ENCODE measurements around the gene CABLES2.
A peak's percentile ranks its signal among the peaks of the same experiment; 100 is the strongest.

The CABLES2 gene

DNA sequence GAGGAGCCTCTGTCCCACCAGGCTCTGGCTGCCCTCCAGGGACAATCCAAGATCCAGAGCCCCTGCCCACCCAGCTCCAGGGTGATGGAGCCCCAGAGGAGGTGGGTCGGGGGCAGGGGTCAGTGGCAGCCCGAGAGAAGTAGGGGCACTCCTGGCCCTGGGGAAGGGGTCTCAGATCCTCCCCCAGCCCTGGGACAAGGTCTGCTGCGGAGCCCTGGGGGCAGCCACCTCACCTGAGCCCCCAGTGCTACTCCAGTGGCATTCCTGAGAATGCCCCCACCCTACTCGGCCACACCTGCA lies 37.3 kb downstream of the CABLES2 start:
- TF ChIP-seq YY1 (IDR thresholded peaks at IDR 0.05; ENCODE audit: low read depth) (no peak), FOXM1 (IDR thresholded peaks at IDR 0.05; ENCODE audit: borderline replicate concordance, low read depth) (no peak), EP300 (IDR thresholded peaks at IDR 0.05; ENCODE audit: borderline replicate concordance) (no peak), TAF1 (IDR thresholded peaks at IDR 0.05; ENCODE audit: low read depth) (no peak), ZBTB7A (IDR thresholded peaks at IDR 0.05; ENCODE audit: low read depth) (peak; percentile 39; the same call in 1 of the 2 replicates)
- TF ChIP-seq, protein P1, sequence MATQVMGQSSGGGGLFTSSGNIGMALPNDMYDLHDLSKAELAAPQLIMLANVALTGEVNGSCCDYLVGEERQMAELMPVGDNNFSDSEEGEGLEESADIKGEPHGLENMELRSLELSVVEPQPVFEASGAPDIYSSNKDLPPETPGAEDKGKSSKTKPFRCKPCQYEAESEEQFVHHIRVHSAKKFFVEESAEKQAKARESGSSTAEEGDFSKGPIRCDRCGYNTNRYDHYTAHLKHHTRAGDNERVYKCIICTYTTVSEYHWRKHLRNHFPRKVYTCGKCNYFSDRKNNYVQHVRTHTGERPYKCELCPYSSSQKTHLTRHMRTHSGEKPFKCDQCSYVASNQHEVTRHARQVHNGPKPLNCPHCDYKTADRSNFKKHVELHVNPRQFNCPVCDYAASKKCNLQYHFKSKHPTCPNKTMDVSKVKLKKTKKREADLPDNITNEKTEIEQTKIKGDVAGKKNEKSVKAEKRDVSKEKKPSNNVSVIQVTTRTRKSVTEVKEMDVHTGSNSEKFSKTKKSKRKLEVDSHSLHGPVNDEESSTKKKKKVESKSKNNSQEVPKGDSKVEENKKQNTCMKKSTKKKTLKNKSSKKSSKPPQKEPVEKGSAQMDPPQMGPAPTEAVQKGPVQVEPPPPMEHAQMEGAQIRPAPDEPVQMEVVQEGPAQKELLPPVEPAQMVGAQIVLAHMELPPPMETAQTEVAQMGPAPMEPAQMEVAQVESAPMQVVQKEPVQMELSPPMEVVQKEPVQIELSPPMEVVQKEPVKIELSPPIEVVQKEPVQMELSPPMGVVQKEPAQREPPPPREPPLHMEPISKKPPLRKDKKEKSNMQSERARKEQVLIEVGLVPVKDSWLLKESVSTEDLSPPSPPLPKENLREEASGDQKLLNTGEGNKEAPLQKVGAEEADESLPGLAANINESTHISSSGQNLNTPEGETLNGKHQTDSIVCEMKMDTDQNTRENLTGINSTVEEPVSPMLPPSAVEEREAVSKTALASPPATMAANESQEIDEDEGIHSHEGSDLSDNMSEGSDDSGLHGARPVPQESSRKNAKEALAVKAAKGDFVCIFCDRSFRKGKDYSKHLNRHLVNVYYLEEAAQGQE (IDR thresholded peaks at IDR 0.05; ENCODE audit: low read depth): no peak
- TF ChIP-seq, protein P2, sequence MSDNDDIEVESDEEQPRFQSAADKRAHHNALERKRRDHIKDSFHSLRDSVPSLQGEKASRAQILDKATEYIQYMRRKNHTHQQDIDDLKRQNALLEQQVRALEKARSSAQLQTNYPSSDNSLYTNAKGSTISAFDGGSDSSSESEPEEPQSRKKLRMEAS (IDR thresholded peaks at IDR 0.05): no peak

DNA sequence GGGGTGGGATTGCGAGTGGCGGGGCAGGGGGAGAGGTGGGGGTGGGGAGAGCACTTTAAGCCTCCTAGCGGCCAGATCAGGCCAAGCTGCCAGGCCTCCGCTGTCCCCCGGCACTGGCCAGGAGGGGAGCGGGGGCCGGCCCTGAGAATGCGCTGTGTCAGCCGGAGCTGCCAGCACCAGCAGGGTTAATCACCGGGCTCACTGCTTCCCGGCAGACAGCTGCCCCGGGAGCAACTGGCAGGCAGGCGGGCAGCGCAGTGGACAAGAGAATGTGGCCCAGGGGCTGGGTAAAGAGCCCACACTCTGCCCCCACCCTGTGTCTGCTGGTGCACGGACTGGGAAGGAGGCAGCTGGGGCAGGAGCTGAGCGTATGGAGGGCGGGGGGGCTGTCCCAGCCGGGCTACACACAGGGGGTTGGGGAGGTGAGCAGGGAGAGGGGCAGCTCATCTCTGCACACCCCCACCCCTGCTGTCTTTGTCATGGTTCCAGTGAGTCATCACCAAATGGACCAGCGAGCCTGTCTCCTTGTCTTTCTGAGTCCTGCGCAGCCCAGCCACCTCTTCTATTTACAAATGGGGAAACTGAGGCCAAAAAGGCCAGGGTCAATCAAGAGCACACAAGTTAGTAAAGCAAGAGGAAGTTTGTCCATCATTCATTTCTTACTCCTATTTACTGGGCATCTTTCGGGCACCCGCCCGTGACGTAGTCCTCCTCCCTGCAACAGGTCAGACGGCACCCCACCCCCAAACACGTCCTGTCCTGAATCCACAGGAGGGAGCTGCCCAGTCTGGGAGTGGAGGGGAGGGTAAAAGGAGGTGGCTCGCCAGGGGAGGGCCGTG lies 37.9 kb downstream of the CABLES2 start:
- TF ChIP-seq NFIC (IDR thresholded peaks at IDR 0.05) (no peak), YY1 (IDR thresholded peaks at IDR 0.05; ENCODE audit: low read depth) (no peak), TEAD4 (IDR thresholded peaks at IDR 0.05) (0 out of 2 replicates have a peak, but pooled peaks have one; percentile 24), TAF1 (IDR thresholded peaks at IDR 0.05; ENCODE audit: low read depth) (no peak), ZBTB7A (IDR thresholded peaks at IDR 0.05; ENCODE audit: low read depth) (peak; percentile 4; the same call in 1 of the 2 replicates), CEBPB (IDR thresholded peaks at IDR 0.05) (no peak), EGR1 (IDR thresholded peaks at IDR 0.05) (no peak), FOXM1 (IDR thresholded peaks at IDR 0.05; ENCODE audit: borderline replicate concordance, low read depth) (no peak), TCF12 (IDR thresholded peaks at IDR 0.05; ENCODE audit: low read depth) (no peak), CREB1 (IDR thresholded peaks at IDR 0.05; ENCODE audit: low read depth) (no peak)
- TF ChIP-seq, protein P2 (IDR thresholded peaks at IDR 0.05): peak; percentile 16; the same call in 1 of the 2 replicates
- TF ChIP-seq, protein P1 (IDR thresholded peaks at IDR 0.05; ENCODE audit: low read depth): no peak
- TF ChIP-seq, protein P3, sequence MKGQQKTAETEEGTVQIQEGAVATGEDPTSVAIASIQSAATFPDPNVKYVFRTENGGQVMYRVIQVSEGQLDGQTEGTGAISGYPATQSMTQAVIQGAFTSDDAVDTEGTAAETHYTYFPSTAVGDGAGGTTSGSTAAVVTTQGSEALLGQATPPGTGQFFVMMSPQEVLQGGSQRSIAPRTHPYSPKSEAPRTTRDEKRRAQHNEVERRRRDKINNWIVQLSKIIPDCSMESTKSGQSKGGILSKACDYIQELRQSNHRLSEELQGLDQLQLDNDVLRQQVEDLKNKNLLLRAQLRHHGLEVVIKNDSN (IDR thresholded peaks at IDR 0.05): no peak

DNA sequence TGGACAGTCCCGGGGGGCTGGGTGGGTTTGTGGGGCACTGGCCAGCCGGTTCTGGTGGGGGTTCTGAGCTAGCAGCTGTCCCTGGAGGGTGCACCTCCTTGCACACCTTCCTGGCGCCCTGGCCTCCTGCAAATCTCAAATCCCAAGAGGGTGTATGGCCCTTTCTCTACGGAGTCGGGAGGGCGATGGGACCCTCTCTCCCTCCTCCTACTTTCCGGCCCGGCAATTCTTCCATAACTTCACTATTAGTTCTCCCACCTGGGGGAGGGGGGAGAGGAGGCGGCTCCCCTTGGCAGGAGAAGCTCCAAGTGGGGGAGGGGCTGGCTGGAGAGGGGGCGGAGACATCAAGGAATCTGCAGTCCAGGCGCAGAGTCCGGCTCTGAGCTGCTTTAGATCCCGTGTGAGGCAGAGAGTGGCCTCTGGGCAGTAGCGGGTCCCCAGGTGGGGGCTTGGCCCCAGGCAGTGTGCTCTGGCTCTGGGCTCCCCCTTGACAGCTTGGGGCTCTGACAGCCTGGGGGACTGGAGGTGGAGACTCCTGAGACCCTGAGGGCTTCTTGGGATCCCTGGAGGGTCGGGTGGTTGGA lies 38.6 kb downstream of the CABLES2 start:
- TF ChIP-seq EGR1 (IDR thresholded peaks at IDR 0.05) (no peak), TAF1 (IDR thresholded peaks at IDR 0.05; ENCODE audit: low read depth) (no peak; the same call in 1 of the 2 replicates), ZBTB7A (IDR thresholded peaks at IDR 0.05; ENCODE audit: low read depth) (peak; percentile 54), NFIC (IDR thresholded peaks at IDR 0.05) (no peak)
- TF ChIP-seq, protein P2 (IDR thresholded peaks at IDR 0.05): no peak

DNA sequence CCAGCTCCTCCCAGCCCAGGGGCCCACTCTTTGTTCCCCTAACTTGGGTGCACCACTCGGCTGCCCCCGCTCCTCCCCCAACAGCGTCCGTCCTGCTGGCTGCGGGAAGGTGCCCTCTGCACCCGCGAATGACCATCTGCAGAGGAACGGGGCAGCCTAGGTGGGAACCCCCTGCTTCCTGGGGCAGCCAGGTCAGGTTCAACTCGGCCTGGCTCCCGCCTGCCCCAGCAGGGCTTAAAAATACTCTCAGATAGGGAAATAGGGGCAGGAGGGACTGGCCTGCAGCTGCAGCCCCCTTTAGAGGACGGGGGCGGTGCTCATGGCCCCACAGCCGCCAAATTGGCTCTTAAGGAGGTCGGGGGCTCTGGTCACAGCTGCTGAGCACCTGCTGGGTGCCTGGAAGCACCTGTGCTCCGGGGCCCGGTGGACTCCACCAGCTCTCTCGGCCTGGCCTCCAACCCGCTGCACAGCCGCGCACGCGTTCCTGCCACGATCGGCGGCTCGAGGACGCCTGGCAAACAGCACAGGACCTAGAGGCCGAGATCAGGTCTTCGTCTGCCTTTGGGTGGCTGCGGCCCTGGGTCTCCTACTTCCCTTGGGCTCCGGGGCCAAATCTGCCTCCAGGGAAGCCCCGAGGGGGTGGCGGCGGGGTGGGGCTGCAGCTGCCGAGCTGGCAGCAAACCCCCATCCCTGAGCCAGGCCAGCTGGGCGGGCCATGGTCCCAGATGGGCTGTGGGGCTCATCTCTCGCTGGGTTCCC lies 39.3 kb downstream of the CABLES2 start:
- TF ChIP-seq TCF12 (IDR thresholded peaks at IDR 0.05; ENCODE audit: low read depth) (0 out of 2 replicates have a peak, but pooled peaks have one; percentile 22), NFIC (IDR thresholded peaks at IDR 0.05) (no peak), ZBTB7A (IDR thresholded peaks at IDR 0.05; ENCODE audit: low read depth) (peak; percentile 45; the same call in 1 of the 2 replicates), YY1 (IDR thresholded peaks at IDR 0.05; ENCODE audit: low read depth) (no peak), EP300 (IDR thresholded peaks at IDR 0.05; ENCODE audit: borderline replicate concordance) (no peak; the same call in 1 of the 2 replicates), CREB1 (IDR thresholded peaks at IDR 0.05; ENCODE audit: low read depth) (no peak)
- TF ChIP-seq, protein P1 (IDR thresholded peaks at IDR 0.05; ENCODE audit: low read depth): no peak
- TF ChIP-seq, protein P2 (IDR thresholded peaks at IDR 0.05): peak; percentile 72
